ENCODE results near the gene TTC3. TPM values are rescaled to one million over a fixed set of nuclear protein-coding genes. Genes with fewer than 3 reads are reported as not detected.

TTC3 gene
- total RNA-seq, 2 donors from 2014 or later = 184 to 273 TPM

DNA sequence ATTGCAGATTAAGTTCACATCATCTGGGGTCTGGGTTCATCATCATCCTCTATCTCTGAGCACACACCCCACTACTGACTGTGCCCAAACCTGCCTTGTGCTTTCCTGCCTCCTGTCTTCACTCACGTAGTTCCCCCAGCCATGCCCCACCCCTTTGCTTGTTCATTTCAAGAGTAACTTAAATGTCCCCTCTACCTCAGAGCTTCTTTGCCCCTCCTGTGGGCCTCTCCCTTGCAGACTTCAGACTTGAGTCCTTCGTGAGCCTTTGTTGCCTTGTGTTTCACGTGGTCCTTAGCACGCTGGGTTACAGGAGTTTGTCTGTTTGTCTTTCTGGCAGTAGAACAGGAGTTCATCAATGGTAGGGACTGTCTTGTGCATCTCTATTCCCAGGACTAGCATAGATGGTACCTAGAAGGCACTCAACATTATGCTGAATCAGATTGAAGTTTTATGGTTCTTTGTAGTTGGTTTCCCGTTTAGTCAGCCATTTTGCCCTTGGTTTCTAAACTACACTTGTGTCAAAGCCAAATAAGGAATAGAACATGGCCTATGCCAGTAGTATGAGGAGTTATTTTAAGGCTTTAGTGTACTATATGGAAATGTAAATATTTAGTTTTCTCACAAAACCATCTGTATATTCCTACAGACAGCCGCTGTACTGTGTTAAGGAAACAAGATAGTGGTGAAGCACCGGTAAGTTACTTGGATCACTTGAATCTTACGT, 86.2 kb downstream of the TTC3 start:
- Histone ChIP-seq H3K4me1 (ENCODE audit: control insufficient read depth, insufficient read depth, low read length) (no peaks in the 10 kb centered on the region), H3K9ac (ENCODE audit: extremely low read depth, low read length, poor library complexity, severe bottlenecking) (no peak overlapping the region), H3K4me3 (ENCODE audit: low read length) (no peak overlapping the region), H3K27ac (ENCODE audit: low read depth, low read length) (no peak overlapping the region), H3K27me3 (ENCODE audit: control insufficient read depth, insufficient read depth, low read length, poor library complexity, severe bottlenecking) (no peaks in the 10 kb centered on the region), H3K36me3 (ENCODE audit: control insufficient read depth, insufficient read depth, low read length) (peaks cover 98% of the 10 kb centered on the region), H3K9me3 (ENCODE audit: control insufficient read depth, low read length) (no peaks in the 10 kb centered on the region)
- 88 to 94% methylated on average over 7 to 8 of the region's 8 CpGs for WGBS, 2 experiments (ENCODE audit: insufficient coverage in 1 of 2, insufficient read length in 1 of 2)
- Mint-ChIP-seq H3K27me3 (ENCODE audit: insufficient read depth) (no peaks in the 10 kb centered on the region), H3K9me3 (no peaks in the 10 kb centered on the region), H3K4me3 (no peak overlapping the region), H3K4me1 (peaks cover 2% of the 10 kb centered on the region), H3K36me3 (ENCODE audit: low read depth) (peaks cover 75% of the 10 kb centered on the region), H3K27ac (no peak overlapping the region)
- TF ChIP-seq, protein P1, sequence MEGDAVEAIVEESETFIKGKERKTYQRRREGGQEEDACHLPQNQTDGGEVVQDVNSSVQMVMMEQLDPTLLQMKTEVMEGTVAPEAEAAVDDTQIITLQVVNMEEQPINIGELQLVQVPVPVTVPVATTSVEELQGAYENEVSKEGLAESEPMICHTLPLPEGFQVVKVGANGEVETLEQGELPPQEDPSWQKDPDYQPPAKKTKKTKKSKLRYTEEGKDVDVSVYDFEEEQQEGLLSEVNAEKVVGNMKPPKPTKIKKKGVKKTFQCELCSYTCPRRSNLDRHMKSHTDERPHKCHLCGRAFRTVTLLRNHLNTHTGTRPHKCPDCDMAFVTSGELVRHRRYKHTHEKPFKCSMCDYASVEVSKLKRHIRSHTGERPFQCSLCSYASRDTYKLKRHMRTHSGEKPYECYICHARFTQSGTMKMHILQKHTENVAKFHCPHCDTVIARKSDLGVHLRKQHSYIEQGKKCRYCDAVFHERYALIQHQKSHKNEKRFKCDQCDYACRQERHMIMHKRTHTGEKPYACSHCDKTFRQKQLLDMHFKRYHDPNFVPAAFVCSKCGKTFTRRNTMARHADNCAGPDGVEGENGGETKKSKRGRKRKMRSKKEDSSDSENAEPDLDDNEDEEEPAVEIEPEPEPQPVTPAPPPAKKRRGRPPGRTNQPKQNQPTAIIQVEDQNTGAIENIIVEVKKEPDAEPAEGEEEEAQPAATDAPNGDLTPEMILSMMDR (conservative IDR thresholded peaks at IDR 0.05) = no peak
- no peak for DNase-seq

- Histone ChIP-seq H3K4me1 (ENCODE audit: control insufficient read depth, insufficient read depth, low read length) (no peaks in the 10 kb centered on the region), H3K27ac (ENCODE audit: low read depth, low read length) (no peak overlapping the region), H3K27me3 (ENCODE audit: control insufficient read depth, insufficient read depth, low read length, poor library complexity, severe bottlenecking) (no peaks in the 10 kb centered on the region), H3K9ac (ENCODE audit: extremely low read depth, low read length, poor library complexity, severe bottlenecking) (no peak overlapping the region), H3K4me3 (ENCODE audit: low read length) (no peak overlapping the region), H3K9me3 (ENCODE audit: control insufficient read depth, low read length) (no peaks in the 10 kb centered on the region), H3K36me3 (ENCODE audit: control insufficient read depth, insufficient read depth, low read length) (peaks cover 99% of the 10 kb centered on the region)
- Mint-ChIP-seq H3K27ac (no peak overlapping the region), H3K36me3 (ENCODE audit: low read depth) (peaks cover 76% of the 10 kb centered on the region), H3K27me3 (ENCODE audit: insufficient read depth) (no peaks in the 10 kb centered on the region), H3K9me3 (no peaks in the 10 kb centered on the region), H3K4me3 (no peak overlapping the region), H3K4me1 (peaks cover 1% of the 10 kb centered on the region)
- 92 to 100% methylated on average over 1 of the region's 1 CpG for WGBS, 2 experiments (ENCODE audit: insufficient coverage in 1 of 2, insufficient read length in 1 of 2)
- DNase-seq = no peak
- TF ChIP-seq, protein P1 (conservative IDR thresholded peaks at IDR 0.05) = no peak
Observed at GRCh38 chr21:37159949-37160348, 86.9 kb downstream of the TTC3 start.

DNA sequence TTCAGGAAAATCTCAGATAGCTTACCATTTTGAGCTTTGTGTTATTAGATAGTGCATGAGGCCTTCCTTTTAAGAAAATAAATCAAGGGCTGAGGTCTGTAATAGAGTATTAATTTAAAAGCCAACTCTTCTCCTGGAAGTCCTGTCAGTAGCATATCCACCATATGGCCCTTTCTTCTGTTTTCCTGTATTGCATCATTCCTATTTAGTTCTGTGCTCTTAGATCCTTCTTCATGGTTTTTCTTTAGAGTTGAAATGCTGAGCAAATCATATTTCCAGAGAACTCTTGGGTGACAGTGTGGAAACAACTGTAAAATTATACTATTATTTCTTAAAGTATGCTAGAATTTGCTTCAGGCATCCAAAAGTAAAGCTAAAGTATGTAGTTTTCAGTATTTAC, 91.7 kb downstream of the TTC3 start:
- no peaks in the 10 kb centered on the region for H3K4me1 Mint-ChIP-seq
- no peaks in the 10 kb centered on the region for H3K27me3 Mint-ChIP-seq (ENCODE audit: insufficient read depth)
- Histone ChIP-seq H3K9ac (ENCODE audit: extremely low read depth, low read length, poor library complexity, severe bottlenecking) (no peak overlapping the region), H3K27me3 (ENCODE audit: control insufficient read depth, insufficient read depth, low read length, poor library complexity, severe bottlenecking) (no peaks in the 10 kb centered on the region), H3K9me3 (ENCODE audit: control insufficient read depth, low read length) (no peaks in the 10 kb centered on the region), H3K4me3 (ENCODE audit: low read length) (no peak overlapping the region), H3K36me3 (ENCODE audit: control insufficient read depth, insufficient read depth, low read length) (peaks cover 94% of the 10 kb centered on the region), H3K4me1 (ENCODE audit: control insufficient read depth, insufficient read depth, low read length) (no peaks in the 10 kb centered on the region), H3K27ac (ENCODE audit: low read depth, low read length) (no peak overlapping the region)
- H3K4me3 Mint-ChIP-seq = no peak overlapping the region
- H3K9me3 Mint-ChIP-seq = no peaks in the 10 kb centered on the region
- DNase-seq = no peak
- TF ChIP-seq, protein P1 (conservative IDR thresholded peaks at IDR 0.05) = no peak
- H3K36me3 Mint-ChIP-seq (ENCODE audit: low read depth) = peaks cover 69% of the 10 kb centered on the region
- H3K27ac Mint-ChIP-seq = no peak overlapping the region
